ENCODE data around the gene RBM20.
"Not testable (repeated sequence)": the region's sequence is repeated elsewhere in the genome, so short reads cannot be mapped to it uniquely, and the experiment has no call there.

Gene RBM20

GRCh38 chr10:110706690-110707098 lies 62.6 kb downstream of the RBM20 start:
- DNase-seq, result no peak

GRCh38 chr10:110708776-110709443 lies 64.8 kb downstream of the RBM20 start:
- no peak for DNase-seq

- DNase-seq, result no peak
Measured at GRCh38 chr10:110709444-110709828, 65.3 kb downstream of the RBM20 start.

- no peak for DNase-seq
Measured at GRCh38 chr10:110709964-110710587, 65.9 kb downstream of the RBM20 start.

GRCh38 chr10:110710621-110711020 lies 66.5 kb downstream of the RBM20 start:
- DNase-seq, result no peak

GRCh38 chr10:110711382-110711781 lies 67.2 kb downstream of the RBM20 start:
- DNase-seq, result no peak

GRCh38 chr10:110714356-110714755 lies 70.2 kb downstream of the RBM20 start:
- DNase-seq, result no peak

GRCh38 chr10:110717781-110718589 lies 73.8 kb downstream of the RBM20 start:
- no peak for DNase-seq

GRCh38 chr10:110721406-110722038 lies 77.4 kb downstream of the RBM20 start:
- DNase-seq, result no peak

GRCh38 chr10:110723224-110723891 lies 79.2 kb downstream of the RBM20 start:
- no peak for DNase-seq

- no peak for DNase-seq
Measured at GRCh38 chr10:110724116-110724921, 80.2 kb downstream of the RBM20 start.

- no peak for DNase-seq
Measured at GRCh38 chr10:110724937-110725336, 80.8 kb downstream of the RBM20 start.

- DNase-seq, result no peak
Measured at GRCh38 chr10:110725801-110726630, 81.9 kb downstream of the RBM20 start.

GRCh38 chr10:110727785-110728184 lies 83.6 kb downstream of the RBM20 start:
- not testable (repeated sequence) for DNase-seq

- DNase-seq, result no peak
Measured at GRCh38 chr10:110730345-110731050, 86.4 kb downstream of the RBM20 start.

- DNase-seq, result no peak
Measured at GRCh38 chr10:110733218-110733952, 89.2 kb downstream of the RBM20 start.

- DNase-seq, result no peak
Measured at GRCh38 chr10:110735620-110736027, 91.5 kb downstream of the RBM20 start.

GRCh38 chr10:110737886-110738634 lies 93.9 kb downstream of the RBM20 start:
- no peak for DNase-seq

- DNase-seq, result peak; percentile 12
Measured at GRCh38 chr10:110739811-110740271, 95.7 kb downstream of the RBM20 start.
